Activated CD4-positive, alpha-beta T cell treated with anti-CD3 and anti-CD28 coated beads, Interleukin-10, Interleukin-2, amounts not matched to agents 100 ng/mL and 50 ng/mL, durations not matched to agents 16 hours and 8 hours (primary cell): Measurements from ENCODE around the gene FGGY.
"Not testable (repeated sequence)": the region's sequence is repeated elsewhere in the genome, so short reads cannot be mapped to it uniquely, and the experiment has no call there.

ENCODE experiments used
- DNase-seq: peaks from one replicate; pipeline ENCODE4 v3.0.0-alpha.2; 2020

The FGGY gene

DNA sequence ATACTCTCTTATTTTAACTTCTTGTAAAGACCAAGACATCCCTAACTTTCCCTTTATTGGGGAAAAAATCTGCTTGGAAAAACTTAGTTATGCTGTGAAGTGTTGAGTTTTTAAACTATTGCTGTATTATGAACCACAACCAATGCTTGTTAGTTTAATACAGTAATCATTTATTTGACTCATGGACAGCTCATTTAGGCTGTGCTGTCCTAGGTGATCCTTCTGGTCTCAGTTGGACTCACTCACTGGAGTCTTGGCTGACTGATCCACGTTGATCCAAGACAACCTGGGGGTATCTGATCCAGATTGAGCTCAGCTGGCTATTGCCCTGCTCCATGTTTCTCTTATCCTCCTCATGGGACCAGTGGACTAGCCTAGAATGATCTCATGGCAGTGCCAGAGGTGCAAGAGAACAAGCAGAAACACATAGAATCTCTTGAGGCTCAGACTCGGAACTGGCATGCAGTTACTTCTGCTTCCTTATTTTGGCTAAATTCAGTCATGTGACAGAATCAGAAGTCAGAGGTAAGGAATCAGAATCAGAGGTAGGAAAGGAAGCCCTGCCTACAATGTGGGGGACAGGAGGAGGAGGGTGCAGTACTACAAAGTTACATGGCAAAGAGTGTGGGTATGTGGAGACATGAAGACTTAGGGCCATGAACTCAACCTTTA lies 156.5 kb downstream of the FGGY start:
- DNase-seq, result no peak

DNA sequence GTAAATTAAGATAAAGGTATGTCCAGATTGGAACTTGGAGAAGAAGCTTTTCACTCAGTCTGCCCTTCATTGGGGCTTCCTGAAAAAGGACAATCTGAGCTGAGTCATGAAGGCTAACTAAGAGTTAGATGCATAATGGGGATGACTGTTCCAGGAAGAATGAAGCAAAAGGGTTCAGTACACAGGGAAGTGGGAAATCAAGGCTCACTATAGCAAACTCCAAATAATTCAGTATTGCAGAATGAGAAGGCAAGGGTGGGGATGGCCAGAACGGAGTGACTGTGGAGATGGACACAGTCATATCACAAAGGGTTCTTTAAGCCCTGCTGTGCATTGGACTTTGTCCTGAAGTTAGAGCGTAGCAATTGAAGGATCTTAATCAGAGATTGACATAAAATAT lies 158.3 kb downstream of the FGGY start:
- DNase-seq, result no peak

DNA sequence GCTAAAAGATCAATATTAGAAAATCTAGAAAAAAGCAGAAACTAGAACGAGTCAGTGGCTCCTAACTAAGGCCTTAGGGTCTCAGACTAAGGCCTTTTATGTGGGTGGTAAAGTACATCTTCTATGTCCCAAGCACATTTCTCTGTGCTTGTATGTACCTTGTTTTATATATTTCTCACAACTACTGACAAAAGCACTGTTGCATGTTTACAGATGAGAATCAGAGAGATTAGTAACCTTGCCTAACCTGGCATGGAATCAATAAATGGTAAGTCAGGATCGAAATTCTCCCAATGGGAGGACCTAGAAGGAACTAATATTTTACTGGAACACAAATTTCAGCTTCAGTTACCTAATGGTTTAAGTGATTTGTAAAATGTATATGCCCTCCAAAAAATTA lies 160.9 kb downstream of the FGGY start:
- no peak for DNase-seq

DNA sequence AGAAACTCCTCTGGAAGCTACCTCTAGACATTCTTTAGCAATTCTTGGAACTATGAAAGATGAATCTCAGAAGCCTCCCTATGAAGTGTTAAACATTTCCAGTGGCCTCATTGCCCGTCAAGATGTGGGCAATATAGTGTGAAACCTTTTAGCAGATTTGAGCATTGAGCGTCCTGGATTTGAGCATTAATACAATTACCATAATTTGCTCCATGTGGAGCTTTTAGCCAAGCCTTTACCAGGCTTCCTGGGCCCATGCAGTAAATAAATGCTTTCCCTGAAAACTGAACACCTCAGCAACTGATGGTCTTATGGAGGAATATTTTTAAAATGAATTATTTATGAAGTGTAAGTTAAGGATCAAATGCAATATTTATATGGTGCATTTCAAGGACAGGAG lies 162.0 kb downstream of the FGGY start:
- no peak for DNase-seq

DNA sequence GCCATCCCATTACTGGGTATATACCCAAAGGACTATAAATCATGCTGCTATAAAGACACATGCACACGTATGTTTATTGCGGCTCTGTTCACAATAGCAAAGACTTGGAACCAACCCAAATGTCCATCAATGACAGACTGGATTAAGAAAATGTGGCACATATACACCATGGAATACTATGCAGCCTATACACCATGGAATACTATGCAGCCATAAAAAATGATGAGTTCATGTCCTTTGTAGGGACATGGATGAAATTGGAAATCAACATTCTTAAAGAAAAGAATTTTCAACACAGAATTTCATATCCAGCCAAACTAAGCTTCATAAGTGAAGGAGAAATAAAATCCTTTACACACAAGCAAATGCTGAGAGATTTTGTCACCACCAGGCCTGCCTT lies 166.0 kb downstream of the FGGY start:
- not testable (repeated sequence) for DNase-seq

DNA sequence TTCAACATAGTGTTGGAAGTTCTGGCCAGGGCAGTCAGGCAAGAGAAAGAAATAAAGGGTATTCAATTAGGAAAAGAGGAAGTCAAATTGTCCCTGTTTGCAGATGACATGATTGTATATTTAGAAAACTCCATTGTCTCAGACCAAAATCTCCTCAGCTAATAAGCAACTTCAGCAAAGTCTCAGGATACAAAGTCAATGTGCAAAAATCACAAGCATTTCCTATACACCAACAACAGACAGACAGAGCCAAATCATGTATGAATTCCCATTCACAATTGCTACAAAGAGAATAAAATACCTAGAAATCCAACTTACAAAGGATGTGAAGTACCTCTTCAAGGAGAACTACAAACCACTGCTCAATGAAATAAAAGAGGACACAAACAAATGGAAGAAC lies 168.6 kb downstream of the FGGY start:
- not testable (repeated sequence) for DNase-seq

DNA sequence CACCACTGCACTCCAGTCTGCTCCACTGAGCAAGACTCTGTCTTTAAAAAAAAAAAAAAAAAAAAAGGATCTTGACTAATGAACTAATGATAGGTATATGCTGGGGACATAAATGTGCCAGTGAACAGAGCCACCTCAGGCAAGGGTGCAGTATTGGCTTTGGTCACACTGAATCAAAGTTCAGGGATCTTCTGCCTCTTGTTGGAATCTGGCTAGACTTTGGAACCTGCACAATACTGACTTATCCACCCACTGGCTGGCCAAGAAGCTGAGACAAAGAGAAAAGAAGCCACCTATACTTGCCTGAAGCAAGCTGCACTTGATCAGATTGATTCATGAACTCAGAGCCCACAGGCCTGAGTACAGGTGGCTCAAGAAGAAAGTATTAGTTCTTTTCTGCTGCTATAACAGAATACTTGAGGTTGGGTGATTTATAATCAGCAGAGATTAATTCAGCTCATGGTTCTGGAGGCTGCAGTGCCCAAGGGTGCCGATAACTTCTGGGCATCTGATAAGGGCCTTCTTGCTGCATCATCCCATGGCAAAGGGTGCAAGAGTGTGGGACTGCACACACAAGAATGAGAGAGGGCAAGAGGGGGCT lies 172.0 kb downstream of the FGGY start:
- DNase-seq, result no peak

DNA sequence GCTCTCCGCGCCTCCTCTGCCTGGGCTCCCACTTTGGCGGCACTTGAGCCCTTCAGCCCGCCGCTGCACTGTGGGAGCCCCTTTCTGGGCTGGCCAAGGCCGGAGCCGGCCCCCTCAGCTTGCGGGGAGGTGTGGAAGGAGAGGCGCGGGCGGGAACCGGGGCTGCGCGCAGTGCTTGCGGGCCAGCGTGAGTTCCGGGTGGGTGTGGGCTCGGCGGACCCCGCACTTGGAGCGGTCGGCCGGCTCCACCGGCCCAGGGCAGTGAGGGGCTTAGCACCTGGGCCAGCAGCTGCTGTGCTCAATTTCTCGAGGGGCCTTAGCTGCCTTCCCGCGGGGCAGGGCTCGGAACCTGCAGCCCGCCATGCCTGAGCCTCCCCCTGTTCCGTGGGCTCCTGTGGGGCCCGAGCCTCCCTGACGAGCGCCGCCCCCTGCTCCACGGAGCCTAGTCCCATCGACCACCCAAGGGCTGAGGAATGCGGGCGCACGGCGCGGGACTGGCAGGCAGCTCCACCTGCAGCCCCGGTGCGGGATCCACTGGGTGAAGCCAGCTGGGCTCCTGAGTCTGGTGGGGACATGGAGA lies 175.2 kb downstream of the FGGY start:
- not testable (repeated sequence) for DNase-seq

DNA sequence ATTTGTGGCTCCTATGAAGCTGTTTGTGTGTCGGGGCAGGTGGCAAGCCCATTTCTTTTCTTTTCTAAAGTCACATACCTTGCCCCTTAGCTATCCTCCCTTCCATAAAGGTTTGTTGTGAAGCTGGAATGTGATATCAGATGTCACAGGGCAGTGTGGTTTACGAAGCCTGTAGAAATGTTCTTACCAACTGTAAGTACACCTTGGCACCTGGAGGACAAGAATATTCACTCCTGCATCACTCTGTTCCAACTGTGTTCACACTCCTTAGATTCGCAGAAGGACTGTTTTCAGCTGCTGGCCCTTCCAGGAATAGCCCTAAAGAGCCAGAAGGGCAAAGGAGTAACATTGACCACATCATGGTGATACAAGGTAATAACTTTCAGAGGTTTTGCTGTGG lies 176.9 kb downstream of the FGGY start:
- DNase-seq, result no peak

DNA sequence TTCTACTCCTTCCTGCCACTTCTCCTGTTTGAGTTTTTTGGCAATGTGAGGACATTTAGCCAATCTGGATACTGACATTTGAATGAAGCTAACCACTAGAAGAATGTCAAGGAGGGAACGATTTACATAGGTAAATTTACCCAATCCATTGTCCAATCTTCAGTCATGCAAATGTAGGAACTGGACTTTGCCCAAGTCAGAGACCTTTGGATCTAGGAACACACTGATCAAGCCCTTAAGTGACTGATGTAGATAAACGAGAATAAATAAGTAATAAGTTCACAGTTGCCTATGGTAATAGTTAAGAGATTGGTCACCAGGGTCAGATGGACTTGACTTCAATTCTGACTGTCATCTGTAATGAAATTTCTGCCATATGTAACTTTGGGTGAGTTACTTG lies 177.6 kb downstream of the FGGY start:
- no peak for DNase-seq

DNA sequence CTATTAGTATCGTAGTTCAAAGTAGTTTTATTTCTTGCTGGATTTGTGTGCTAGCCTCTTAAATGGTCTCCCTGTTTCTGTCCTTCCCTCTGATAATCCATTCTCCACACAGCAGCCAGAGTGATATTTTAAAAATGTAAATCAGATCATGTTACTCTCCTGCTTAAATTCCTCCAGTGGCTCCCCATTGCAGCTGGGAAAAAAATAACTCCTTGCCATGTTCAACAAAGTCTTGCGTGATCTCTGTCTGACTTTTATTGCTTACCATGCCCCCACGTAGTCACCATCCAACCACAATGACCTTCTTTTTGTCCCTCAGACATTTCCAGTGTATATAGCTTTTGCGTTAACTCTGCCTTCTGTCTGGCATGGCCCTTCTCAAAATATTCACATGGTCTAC lies 178.8 kb downstream of the FGGY start:
- no peak for DNase-seq

DNA sequence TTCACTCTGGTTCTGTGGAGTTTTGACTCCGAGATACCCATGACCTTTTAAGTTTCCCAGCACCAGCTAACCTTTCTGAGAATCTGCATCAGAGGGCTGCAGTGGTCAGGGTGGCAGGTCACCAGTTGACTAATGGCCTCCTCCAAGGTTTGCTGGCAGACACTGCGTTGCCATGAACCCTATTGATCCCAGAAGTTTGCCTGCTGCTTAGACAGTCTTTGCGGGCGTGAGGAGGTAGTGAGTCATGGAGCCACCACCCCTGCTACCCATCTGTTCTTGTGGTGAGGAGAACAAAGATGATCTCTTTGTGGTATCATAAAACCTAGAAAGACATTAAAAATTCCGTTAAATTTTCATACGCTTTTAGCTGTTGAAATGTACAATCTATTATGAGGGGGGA lies 180.4 kb downstream of the FGGY start:
- DNase-seq, result peak; percentile 84

DNA sequence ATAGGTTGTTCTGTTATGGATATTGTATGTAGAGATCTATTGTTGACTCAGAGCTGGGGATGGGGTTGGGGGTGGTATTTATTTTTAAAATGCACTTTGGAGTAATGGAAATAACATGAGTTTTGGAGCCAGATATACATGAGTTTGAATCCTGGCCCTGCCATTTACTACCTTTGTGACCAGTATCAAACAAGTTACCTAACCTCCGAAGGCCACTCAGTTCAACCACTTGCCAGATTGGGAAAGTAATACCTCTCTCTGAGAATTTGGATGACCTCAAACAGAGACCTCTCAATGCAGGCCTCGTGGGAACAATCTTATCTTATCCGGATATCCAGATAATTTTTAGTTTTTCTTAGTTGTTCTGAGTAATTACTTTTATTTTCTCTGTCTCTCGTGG lies 181.0 kb downstream of the FGGY start:
- DNase-seq, result no peak

DNA sequence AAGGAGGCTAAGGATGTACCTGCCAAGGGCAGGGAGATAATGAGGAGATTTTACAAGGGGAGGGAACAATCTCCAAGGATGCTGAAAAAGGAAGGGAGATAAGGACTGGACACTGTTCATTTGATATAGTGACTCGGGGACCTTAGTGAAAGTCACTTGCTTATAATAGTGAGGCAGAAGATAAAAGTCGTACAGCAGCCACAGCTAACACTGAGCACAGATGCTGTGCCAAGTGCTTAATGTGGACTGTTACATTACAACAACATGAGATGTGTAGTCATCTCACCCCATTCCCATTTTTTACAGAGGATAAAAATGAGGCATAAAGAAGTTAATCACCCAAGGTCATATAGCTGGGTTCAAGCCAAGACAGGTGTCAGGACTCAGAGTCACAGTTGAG lies 181.9 kb downstream of the FGGY start:
- DNase-seq, result no peak

DNA sequence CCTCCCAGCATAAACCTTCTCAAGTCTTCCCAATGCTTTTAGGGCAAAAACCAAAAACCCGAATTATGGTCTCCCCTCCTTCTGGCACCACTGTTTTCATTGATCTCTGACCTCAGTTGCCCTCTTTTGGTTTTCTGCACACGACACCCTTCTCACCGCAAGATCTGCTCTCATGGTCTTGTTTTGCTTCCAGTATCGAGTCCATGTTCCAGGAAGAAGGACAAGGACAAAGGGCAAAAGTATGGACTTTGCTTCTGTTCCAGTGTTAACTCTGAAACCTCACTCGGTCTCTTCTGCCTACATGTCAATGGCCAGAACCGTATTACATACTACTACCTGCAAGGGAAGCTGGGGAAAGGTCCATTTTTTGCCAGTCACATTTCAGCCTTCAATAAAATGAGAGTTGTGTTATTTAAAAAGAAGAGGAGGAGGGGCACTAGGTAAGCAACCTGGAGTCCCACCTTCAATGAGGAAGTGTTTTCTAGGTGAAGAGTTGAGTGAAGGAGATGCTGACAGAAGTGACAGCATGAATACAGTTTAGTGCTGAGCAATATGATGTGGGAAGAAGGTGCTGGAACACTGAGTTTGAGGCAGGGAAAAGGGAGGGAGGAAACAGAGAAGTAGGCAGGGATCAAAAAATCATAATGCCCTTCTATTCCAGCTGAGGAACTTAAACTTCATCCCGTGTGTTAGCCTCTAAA lies 183.4 kb downstream of the FGGY start:
- no peak for DNase-seq

DNA sequence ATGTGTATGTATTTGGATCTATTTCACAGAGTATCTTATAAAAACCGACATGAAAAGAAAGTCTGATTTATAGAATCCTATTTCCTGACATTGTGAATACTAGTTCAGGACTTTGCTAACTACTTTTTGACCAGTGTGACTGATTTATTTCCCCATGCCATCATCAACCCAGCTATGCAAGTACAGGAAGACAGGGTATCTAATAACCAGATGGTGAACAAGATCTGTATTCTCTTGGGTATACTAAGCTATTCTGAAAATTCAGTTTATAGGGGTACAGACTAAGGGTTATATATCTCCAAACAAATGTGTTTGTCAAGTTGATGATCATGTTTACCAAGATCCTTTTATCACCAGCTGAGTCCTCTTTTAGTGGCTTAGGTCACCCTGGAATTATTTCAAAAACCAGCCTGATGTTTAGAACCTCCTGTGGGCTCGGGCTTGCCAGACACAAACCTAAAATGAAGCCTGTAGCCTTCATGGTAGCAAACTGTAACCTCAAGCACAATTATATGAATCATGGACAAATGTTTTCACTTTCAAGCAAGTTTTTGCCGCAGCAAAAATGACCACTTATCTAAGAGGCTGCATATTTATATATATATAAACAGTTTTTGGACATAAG lies 185.1 kb downstream of the FGGY start:
- no peak for DNase-seq

DNA sequence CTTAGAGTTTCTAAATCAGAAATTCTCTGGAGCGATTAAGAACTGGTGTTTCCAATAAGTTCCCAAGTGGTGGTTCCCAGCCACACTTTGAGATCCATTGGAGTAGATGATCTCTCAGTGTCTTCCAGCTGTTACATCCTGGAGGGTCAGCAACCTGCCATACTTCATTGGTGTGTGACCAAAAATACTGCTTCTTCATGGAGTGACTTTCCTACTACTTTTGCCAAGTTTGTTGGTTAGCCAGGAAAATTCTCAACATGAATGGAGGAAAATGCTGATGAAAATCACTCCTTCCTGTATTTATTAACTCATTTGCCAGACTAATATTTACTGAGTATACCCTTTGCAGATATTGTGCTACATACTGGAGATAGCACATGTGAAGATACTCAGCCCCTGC lies 186.1 kb downstream of the FGGY start:
- no peak for DNase-seq

DNA sequence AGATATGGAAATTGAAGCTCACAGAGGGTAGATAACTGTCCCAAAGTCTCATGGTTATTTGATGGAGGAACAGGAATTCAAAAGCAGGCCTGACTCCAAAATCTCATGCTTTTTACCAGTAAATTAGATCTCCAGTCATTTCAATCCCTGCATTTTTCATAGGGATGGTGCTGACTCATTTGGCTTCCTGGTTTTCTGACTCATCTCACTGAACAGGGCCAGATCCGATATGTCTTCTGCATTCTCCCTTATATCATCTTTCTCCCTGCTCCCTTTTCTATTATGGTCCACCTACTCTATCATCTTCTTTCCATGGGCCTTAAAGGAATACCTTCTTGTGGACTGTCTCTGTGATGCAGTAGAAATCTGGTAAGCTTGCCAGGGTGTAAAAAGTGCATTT lies 187.2 kb downstream of the FGGY start:
- DNase-seq, result peak; percentile 38

DNA sequence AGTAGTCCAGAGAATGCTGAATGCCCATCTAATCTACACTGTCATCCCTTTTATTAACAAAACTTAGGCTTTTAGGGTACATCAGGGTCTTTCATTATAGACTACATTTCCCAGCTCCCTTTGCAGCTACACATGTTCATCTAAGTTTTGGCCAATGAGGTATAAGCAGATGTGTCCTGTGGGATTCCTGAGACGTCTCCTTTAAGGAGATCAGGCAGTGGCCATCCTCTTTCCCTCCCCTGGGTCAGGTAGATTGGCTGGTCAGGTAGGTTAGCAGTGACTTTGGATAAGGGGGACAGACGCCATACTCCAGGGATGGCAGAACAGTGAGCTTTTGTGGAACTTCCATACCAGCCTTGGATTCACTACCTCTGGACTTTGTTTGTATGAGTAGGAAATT lies 188.3 kb downstream of the FGGY start:
- DNase-seq, result no peak

DNA sequence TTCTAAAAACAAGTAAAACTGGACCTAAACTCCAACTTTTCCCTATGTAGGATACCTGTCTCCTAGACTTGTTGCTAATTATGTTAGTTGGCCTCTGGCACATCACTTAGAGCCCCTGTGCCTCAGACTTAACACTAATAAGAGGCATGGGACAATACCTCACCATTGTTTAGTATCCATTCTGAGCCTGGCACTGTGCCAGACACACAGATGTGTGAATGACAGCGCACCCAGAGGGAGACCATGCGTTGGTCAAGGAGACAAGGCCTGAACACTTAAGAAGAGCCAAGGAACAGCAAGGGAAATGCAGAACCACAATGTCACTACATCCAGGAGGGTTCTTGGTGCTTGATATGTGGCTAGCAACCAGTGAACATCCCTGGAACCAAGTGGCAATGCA lies 189.1 kb downstream of the FGGY start:
- no peak for DNase-seq

DNA sequence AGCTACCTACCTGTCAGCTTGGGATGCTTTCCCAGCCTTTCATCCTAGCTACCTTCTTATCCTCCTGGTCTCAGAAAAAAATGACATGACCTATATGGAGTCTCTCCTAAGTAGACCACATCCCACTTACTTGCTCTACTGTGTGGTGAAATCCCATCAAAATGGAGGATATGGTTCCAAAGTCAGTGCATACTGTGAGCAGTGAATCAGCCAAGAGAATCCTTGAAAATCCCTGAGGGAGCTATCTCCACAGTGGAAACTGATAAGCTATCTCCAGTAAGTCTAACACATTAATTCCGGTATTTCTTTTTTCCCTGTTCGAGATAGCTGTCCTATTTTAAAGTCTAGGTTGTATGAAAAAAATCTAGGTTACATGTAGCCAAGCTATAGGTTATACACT lies 189.7 kb downstream of the FGGY start:
- DNase-seq, result no peak

DNA sequence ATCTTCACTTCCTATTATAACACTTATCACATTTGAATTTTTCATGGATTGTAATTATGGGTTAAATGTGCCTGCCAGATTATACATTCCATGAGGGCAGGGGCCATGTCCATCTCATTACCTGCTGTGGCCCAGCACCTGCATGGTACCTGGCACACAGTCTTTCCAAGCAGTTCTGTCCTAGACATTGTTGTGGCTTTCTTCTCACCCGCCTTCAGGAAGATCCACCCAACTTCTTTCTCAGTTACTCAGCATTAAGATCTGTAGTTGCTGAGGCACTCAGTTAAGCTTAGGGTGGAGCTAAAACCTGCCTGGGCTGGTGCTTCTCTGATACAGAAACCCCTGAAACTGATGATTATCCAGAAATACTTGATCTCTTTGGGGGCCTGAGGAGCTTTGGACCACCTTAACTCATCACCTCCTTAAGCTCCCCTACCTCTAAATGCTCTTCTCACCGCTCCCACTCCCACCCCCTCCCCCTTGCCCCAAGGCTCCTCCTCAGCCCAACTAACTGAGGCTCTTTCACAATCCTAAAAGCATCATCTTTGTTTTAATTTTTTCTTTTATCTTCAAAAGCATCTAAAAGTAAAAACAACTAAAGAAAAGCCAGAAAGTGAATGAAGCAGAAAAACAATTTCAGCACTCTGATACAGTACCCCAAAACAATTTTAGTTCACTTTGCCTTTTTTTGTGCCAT lies 190.6 kb downstream of the FGGY start:
- no peak for DNase-seq

DNA sequence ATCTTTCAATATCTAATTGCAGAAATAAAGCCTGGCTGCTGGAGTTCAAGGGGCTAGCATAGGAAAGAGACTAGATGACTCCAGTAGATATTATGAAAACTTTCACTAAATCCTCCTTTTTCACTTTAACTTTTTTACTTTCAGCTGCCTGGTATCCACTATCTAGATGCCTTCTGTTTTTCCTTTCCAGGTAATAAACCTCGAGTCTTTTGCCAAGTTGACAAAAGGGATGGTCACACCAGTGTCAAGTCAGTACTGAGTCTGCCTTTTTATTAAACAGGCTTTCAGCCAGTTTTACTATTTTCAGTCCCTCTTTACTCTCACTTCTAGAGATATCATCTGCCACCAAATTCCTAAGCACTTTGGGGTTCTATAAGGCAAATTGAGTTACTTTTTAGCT lies 195.6 kb downstream of the FGGY start:
- DNase-seq, result no peak
